Cardiac septum (tissue), 1 donor: ENCODE data around the gene SPO11. TPM values are rescaled to one million over a fixed set of nuclear protein-coding genes. Genes with fewer than 3 reads are reported as not detected.

Experiments used
- DNase-seq: peaks from one replicate; pipeline ENCODE4 v3.0.0-alpha.2; 2020; ENCODE audit warnings: low spot score
- intact Hi-C: fragments of 100-400 bp; cut with DNase I; formaldehyde crosslinking; loops from one replicate; pipeline ENCODE4 v1.14.0; 2022
- total RNA-seq: library from RNA; stranded (reverse); fragmentation: NEBNext Ultra II Directional; extraction: Animal tissue kit (Norgen Biotek cat#: 25700); gene quantifications from one replicate; pipeline ENCODE4 v1.2.1, GENCODE V29; 2021
- donor health status: DM: no; HTN: no; CAD: no.

SPO11 gene
- total RNA-seq, 1 donor from 2014 or later: not detected

DNA sequence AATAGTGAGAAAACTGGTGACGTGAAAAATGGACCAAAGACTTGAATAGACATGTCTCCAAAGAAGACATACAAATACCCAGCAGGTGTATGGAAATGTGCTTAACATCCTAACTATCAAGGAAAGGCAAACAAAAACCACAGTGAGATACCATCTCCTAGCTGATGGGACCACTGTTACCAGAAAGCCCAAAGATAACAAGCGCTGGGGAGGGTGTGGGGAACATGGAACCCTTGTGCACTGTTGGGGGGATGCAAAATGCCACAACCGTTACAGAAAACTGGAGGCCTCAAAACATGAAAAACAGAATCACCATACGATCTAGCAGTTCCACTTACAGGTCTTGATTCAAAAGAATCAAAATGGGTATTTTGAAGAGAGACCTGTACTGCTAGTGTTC lies 41.8 kb downstream of the SPO11 start:
- no peak for DNase-seq
- intact Hi-C loops: no loop called here

DNA sequence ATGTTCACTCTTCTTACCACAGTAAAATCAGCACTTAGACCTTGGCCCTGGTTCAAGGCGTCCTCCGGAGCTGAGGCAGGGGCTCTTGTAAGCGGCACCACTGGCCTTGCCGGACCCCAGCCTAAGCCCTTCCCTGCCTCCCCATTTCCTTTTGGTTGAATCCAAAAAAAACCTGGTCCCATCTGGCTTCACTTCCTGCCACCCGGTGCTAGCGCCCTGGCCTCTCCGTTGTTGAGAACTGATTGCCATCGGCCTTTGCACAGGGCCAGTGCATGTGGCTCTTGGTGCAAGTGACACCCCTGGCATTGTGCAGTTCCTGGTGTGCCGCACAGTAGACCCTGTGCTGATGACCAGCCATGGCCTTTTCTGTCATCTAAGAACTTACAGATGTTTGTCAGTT lies 42.6 kb downstream of the SPO11 start:
- DNase-seq: no peak
- intact Hi-C loops: no loop called here

DNA sequence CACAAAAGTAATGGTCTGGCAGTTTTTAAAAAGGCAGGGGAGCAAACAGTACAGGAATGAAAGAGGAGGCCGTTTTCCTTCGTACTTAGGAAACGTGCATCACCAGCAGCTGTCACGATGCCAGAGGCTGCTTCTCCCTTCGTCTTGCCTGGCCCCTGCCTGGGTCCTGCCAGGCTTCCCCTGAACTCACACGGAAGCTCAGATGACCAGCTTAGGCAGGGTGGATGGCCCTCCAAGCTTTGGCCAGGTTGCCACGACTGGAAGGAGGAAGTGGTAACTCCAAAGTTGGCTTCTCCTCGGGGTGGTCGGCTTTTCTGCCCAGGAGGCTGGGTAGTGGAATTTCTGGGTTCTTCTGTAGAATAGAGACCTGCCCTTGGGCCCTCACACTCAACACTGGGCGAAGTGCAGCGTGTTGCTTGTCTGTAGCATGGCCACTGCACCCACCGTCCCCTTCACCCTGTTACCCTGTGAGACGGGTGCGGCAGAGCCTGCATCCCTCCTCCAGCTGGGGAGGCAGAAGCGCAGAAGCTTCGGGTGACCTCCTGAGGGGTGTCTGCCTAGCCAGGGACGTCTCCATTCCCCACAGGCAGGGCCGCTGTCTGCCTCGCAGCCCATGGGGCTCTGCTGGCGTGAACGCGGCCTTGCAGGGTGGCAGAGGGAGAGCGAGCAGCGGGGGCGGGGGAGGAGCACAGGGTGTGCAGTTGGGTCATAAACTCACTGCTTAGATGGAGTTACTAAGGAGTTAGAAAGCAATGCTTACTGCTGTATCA lies 43.2 kb downstream of the SPO11 start:
- no peak for DNase-seq
- intact Hi-C loops: no loop called here

DNA sequence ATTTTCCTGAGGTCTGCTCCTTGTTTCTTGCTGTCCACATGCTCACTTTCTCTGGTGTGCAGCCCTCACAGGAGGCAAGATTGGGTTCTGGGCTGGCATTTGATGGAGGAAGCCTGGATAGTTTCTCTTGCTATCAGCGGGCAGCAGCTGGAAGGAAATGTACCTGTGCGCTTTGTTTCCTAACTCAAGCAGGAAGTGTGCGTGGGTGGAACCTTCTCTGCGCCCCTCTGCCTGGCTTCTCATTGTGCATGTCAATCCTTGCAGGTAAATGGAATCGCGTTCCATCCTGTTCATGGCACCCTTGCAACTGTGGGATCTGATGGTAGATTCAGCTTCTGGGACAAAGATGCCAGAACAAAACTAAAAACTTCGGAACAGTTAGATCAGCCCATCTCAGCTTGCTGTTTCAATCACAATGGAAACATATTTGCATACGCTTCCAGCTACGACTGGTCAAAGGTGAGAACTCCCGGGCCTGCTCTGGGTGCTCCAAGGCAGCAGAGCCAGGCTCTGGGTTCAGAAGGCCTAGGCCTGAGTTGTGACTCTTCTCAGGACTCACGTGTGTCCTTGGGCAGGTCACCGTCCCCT lies 44.8 kb downstream of the SPO11 start:
- no peak for DNase-seq
- intact Hi-C loops: no loop called here

DNA sequence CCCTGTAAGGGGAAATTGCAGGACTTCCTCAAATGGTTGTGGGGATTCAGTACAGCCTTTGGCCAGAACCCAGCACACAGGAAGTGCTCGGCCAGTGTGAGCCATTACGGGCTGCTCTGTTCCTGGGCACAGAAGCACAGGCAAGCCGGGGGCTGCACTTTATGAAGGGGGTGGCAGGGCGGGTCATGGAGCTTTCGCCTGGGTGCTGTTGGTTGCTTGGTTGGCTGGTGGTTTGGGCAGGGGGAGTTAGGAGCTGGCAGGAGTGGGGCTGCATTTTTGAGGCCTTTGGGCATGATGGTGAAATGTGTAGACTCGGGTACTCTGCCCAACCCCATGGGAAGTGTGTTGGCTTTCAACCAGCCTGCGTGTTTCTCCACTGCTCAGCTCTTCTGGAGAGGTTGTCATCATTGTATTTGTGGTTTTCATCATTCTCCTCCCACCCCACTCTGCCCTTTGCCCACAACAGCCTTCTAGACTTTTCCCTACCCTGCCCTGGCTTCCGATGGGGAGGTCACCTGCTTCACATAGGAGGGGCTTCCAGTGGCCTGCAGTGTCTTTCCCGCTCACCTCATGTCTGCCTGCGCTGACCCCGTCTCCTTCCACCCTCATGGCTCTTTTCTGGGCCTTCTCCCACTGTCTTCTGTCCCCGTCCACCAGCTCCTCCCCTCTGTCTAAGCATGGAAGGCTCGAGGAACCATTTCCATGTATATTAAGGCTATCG lies 45.5 kb downstream of the SPO11 start:
- intact Hi-C loops: no loop called here
- DNase-seq: peak; percentile 92

DNA sequence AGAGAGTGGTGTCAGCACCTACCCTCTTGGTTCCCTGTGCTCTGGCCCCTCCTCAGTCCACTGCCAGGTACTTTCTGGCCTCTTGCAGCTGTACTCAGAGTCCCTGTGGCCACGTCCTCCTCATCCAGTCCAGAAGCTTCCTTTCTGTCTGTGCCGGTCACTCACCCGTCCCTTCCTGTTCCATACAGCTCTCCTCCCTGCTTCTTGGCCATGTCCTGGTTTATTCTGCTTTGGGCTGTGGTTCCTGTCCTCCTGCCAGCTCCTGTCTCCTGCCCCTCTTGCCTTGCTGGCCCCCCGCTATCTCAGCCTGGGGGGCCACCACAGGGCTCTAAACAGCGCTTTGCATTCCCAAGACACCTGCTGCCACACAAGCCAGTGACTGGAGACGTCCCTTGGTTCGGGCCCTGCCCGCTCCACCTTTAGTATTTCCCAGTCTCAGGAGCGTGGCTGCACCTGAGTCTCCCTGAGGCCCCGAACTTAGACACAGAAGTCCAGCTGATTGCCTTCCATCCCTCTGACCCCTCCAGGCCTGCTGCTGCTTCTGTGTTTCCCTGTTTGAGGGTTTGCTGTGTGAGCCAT lies 46.1 kb downstream of the SPO11 start:
- no peak for DNase-seq
- intact Hi-C loops: no loop called here

DNA sequence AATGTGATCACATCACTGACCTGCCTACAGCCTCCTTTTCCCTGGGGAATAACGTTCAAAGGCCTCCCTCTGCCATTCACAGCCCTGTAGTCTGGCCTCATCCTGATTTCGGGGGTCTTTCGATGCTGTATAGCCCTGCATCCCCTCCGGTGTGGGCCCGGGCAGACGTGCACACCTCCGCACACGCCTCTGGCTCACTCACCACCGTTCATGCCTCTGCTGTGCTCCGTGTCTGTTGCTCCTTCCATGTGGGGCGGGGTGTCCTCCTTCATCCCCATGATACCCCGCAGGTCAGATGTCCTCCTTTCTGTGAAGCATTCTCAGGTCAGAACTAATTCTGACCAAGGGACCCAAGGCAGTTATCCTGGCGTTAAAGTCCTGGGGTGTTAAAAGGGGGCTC lies 47.7 kb downstream of the SPO11 start:
- intact Hi-C loops: no loop called here

DNA sequence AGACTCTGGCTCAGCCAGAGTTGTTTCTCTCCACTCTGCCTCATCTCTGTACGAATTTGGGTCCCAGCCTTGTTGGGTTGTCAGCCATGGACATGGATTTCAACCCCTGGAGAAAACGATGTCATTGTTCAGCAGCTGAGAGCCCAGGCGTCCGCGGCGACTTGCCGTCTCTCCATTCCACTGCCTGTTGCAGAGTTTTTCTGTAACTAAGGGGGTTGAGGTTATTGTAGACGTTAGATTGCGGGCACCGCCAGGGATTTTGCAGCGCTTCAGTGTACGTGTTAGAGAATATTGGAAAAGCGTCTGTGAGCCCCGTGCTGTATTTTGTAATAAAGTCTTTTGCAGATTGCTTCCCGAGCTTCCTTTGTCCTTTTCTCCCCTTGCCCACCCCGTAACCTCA lies 48.5 kb downstream of the SPO11 start:
- DNase-seq: no peak
- intact Hi-C loops: no loop called here

More for the DNA sequence above, 47.7 kb downstream of the SPO11 start:
- no peak for DNase-seq

DNA sequence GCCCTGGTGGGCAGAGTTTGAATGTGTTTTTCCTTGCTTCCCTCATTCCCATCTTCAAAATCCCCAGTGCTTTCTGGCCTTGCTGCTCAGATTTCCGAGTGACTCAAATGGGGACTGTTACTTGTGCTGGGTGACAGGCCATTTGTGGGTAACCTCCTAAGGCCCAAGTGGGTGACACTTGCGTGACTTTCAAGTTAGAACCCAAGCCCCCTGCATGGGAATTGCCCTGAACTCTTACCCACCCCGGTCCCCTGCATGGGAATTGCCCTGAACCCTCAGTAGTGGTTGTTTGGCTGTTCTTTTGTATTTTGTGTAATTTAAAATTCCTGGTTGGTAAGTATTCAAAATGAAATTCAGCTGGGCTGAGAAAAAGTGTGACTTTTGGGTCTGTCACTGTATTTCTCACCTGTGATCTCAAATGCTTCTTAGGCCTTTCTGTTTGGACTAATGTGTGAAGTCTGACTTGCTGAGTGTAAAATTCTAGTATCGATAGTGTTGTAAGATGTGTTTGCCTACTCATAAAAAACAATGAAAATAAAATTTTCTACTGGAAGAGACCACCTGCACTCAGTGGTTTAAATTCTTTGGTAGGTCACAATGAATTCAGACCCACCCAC lies 49.2 kb downstream of the SPO11 start:
- no peak for DNase-seq
- intact Hi-C loops: no loop called here

DNA sequence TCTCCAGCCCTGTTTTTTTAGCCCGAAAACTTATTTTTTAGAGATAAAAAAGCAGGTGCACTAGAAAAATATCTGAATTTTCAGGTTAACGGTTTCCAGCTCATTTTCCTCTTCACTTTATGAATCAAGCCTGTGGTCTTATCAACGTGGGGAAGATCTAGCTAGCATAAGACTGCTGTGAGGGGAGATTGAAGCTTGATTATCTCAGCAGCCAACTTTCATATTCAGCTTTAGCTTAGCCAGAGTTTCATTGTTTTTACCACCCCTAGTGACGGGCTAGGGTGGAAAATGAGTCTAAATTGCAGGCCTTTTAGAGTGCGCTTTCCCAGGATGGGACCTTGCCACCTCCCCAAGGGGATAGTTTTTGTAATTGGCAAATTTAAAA lies 49.7 kb downstream of the SPO11 start:
- DNase-seq: no peak
- intact Hi-C loops: no loop called here

DNA sequence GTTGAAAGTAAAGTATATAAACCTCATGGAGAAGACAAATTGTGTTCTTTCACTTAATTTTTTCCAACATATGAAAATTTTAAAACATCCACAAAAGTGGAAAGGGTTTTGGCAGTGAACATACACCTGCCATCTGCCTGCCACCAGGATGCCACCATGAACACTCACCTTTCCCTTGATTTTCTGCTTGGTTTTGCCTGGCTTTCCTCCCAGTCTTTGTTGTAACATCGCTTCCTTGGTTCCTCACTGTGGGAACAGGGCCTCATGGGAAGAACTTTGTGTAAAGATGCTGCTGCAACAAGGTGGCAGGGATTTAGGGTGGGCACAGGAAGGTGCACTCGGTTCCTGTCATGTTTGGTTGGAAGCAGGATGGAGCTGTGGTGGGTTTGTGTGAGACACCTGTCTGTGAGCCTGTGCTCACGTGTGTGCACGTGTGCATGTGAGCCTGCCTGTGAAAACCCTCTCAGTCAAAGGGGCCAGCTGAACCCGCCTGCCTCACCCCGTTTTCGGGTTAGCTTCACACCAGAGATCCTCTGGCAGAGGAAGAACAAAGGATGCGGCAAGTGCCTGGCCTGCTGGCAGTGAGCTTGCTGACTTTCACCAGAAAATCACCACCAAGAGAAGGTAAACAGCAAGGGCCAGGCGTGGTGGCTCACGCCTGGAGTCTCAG lies 50.6 kb downstream of the SPO11 start:
- DNase-seq: peak; percentile 56
- intact Hi-C loops: loop anchor here (1.0 to 10.0 kb wide), 3 partner anchors 47 to 825 kb away; no protein-coding TSS in a partner anchor

DNA sequence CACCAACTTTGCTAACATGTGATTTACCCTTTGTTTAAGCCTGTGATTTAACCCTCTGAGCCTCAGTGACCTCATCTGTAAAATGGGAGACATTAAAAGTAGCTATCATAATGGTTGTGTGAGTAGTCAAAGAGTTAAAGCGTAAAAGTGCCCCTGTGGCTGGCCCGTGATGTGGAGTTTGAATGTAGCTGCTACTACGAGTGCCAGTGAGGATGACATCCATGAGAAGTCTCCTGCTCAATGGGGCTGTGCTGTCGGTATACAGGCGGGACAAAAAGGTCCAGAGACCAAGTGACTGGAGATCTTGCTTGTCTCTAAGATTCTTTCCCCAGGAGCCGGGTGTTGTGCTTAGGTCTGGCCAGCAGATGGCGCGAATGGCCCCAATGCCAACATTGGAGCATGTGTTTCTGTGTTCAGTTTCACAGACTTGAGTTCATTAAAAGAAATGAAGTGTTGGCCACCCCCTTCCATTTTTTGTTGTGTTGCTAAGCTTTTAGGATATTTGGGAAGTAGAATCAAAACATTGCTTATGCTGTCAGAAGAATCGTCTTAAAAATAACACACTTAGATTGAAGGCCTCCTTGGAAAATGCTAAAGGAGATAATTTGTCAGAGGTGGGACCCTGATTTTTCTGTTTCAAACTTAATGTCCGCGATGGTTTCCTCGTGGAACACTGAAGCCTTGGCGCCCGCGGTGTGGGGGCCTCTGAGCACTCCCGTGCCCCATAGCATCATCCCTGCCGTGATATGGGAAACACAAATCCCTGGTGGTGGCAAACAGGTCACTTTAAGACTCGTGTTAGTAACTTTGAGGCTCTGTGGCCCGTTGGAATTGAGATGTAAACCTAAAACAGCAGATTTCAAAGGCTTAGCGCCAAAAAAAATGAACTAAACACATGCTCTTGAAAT lies 52.2 kb downstream of the SPO11 start:
- DNase-seq: peak; percentile 93
- intact Hi-C loops: loop anchor here (2.0 to 10.0 kb wide), 2 partner anchors 113 to 823 kb away; no protein-coding TSS in a partner anchor

DNA sequence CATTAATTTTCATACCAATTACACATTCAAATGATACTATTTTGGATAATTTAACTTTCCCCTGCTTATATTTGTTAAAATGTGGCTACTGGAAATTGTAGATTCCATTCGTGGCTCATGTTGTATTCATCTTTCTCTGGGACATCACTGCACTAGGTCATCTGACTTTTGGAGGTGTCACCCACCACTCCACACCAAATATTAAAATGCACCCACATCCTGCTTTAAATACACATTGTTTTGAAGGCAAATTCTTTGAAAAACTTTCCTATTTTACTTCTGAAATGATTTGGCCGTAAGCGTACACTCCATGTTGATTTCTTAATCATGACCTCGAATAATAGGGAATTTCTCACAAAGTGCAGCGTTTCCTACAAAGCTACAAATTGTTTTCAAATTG lies 52.9 kb downstream of the SPO11 start:
- intact Hi-C loops: loop anchor here (10.0 kb wide), 1 partner anchor 822 kb away; no protein-coding TSS in a partner anchor
- DNase-seq: no peak

DNA sequence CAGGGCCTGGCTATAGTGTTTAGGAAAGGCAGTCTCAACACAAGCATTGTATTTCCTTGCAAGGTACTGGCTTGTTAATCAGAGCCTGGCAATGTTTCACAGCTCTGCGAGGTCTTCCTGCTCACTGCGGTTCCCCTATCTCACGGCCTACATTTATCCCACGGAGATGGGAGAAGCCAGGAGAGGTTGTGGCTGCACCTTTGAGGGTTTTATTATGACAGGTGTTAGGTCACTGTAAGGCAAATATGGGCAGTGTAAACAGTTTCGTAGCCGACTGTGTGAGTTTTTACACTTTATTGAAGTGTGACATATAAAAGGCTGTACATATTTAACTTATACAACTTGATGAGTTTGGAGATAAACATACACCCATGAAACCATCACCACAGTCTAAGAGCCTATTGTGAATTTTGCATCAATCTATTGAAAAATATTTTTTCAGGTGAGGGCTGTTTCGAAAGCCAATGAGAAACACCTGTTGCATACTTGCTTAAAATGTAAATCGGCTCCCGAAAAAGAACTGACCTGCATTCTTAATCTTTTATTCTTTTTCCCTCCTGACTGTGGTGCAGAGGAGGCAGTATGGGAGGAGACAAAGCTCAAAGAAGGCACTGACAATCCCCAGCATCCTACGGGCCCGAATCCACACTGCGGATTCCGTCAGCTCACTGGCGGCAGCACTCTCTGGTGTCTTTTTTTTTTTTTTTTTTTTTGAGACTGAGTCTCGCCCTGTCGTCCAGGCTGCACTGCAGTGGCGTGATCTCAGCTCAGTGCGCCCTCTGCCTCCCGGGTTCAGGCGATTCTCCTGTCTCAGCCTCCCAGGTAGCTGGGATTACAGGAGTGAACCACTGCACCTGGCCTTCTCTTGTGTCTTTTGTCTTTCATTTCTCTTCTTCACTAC lies 54.1 kb downstream of the SPO11 start:
- intact Hi-C loops: loop anchor here (10.0 kb wide), 1 partner anchor 821 kb away; no protein-coding TSS in a partner anchor
- DNase-seq: no peak

DNA sequence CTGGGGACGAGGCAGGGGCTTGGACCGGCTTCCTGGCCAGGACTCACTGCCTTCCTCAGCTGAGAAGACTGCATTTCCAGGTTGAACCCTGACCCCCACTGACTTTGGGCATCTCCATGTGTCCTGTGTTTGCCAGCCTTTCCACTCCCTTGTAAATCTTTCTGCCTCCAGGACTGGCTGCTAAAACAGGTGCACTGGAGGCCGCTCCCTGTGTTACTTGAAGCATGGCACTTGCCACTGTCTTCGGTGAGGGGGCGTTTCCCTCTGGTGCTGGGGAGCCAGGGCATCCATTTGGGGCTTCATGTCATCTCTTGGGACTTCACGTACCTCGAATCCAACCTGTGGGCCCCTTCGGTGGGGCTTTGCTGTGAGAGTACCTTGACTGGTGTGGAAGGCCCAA lies 54.9 kb downstream of the SPO11 start:
- peak; percentile 44 for DNase-seq
- intact Hi-C loops: loop anchor here (10.0 kb wide), 1 partner anchor 820 kb away; no protein-coding TSS in a partner anchor

DNA sequence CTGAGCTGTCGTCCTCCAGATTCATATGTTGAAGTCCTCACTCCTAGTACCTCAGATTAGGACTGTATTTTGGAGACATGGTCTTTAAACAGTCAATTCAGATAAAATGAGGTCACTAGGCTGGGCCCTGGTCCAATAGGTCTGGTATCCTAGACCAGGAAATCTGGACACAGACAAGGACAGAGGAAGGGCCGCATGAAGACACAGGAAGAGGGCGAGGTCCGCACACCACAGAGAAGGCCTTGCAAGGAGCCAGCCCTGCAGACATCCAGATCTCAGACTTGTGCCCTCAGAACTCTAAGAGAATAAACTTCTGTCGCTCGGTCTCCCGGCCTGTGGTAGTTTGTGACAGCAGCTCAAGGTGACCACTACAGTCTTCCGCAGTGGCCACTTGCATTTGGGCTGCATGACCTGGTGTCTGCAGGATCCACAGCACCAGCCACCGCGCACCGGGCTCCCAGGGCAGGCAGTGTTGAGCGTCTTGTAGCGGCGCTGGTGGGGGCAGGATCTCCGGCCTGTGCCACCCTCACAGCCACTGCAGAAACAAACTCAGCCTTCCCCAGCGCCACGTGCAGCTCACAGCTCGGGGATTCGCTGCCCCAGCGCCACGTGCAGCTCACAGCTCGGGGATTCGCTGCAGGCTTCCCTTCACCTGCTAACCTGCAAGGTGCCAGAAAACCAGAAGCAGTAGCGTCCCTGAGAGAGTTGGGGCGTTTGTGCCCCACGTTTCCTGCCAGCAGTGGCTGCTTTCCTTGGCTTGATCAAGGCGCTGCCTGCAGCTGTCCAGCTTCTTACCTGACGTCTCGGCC lies 55.6 kb downstream of the SPO11 start:
- intact Hi-C loops: loop anchor here (10.0 kb wide), 1 partner anchor 820 kb away; no protein-coding TSS in a partner anchor
- DNase-seq: peak; percentile 70
